NCI-H748 (cell line): ENCODE data around the gene TOX3.

Source experiments
- DNase-seq: peaks from one replicate; lab custom pipeline; 2025; ENCODE audit not compliant: unreplicated experiment; lab: John Stamatoyannopoulos, UW

The TOX3 gene

GRCh38 chr16:52496051-52496876, 50.7 kb downstream of the TOX3 start:
- DNase-seq, result peak; percentile 82

- peak; percentile 63 for DNase-seq
Observed at GRCh38 chr16:52494621-52495020, 52.3 kb downstream of the TOX3 start.

DNA sequence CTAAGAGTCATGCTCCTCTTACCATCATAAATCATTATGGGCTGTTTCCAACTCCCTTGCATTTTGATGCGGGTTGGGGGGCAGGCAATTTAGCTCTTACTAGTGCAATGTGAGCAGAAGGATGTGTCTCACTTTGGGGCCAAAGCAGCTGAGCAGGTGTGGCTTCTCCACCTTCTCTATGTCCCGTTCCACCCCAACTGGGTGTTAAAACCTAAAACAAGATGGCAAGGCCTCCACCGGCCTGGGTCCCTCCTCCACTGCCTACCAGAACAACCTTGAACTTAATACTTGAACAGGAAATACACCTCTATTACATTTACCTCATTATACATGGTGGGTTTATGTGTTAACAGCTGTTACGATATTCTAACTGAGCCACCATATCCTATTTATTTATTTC, 52.8 kb downstream of the TOX3 start:
- DNase-seq, result peak; percentile 71

GRCh38 chr16:52492789-52493357, 54.1 kb downstream of the TOX3 start:
- DNase-seq, result peak; percentile 19

DNA sequence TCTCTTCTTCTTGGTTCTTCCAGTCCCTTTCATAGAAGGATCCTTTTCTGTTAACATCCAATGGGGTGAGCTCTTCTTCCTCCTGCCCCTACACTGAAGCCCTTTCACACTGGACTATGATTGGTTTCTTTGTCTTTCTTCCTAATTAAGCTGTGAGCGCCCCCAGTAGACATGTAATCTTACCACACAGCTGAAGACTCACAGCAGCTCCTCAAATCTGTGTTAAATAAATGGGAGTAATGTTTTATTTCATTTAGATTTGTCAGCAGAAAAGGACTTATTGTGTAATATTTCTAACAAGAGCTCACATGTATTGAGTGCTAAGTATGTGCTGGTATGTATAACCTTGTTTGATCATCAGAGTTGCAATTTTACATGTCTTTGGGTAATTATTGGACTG, 55.7 kb downstream of the TOX3 start:
- no peak for DNase-seq

- no peak for DNase-seq
Observed at GRCh38 chr16:52489894-52490293, 57.0 kb downstream of the TOX3 start.

- DNase-seq, result no peak
Observed at GRCh38 chr16:52488837-52489289, 58.1 kb downstream of the TOX3 start.

- DNase-seq, result no peak
Observed at GRCh38 chr16:52487849-52488457, 59.0 kb downstream of the TOX3 start.

GRCh38 chr16:52480237-52480636, 66.7 kb downstream of the TOX3 start:
- DNase-seq, result no peak

DNA sequence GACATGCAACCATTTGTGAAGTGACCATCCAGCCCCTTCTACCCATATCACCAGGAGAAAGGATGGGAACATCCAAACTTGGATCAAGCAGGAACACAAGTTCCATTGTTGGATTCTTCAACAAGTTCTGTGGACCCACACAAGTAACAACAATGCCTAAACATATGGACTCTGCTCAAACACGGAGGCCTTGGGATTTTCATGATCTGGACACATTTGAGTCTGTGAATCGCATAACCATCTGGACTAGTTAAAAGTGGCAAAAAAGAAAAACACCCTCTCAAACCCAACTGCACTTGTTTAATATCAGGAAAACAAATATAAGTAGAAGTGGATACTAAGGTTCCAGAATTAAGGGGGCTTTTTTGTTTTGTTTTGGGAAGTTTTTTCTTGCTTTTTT, 70.8 kb downstream of the TOX3 start:
- DNase-seq, result no peak

DNA sequence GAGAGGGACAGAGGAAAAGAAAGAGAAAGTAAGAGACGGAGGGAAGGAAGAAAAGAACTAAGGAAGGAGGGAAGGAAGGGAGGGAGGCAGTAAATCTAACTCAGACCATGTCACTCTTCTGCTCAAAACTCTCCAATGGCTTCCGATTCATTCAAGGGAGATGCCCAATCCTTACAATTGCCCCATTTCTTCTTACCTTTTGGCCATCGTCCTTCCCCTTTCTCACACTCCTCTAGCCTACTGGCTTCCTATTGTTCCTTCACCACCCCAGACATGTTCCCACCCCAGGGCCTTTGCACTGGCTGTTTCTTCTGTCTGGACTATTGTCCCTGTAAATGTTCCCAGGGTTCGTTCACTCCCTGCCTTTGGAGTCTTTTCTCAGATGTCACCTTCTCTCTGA, 72.3 kb downstream of the TOX3 start:
- DNase-seq, result no peak

GRCh38 chr16:52473096-52473495, 73.8 kb downstream of the TOX3 start:
- no peak for DNase-seq

DNA sequence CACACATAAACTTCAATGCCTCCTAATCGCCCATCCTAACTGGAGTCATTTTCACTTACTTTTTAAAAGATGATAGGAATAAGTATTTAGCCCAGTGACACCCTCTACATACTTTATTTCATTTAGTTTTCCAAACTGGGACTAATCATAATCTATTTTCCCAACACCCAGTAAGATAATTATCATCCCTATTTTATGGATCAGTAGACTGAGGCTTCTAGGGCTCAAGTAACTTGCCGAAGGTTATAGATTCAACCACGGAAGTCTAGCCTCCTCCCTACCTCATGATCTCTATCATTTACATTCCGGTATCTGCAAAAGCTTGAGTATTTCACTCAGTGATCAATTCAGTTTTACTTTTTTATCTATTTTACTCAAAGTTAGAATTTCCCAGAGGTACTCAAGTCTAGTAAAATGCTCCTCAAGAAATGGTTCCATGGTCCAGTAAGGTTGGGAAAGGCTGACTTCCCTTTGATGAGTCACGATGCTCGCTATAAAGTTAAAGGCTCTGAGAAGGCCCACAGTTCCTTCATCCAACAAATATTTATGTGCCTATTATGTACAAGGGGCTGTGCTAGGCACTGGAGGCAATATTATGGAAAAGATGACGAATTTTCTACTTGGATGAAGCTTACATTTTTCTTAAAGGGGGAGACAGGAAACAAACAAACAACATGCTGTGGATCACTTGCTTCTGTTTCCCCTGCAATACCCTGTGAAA, 75.1 kb downstream of the TOX3 start:
- DNase-seq, result no peak

- DNase-seq, result peak; percentile 95
Observed at GRCh38 chr16:52470585-52470984, 76.4 kb downstream of the TOX3 start.

GRCh38 chr16:52469775-52470174, 77.2 kb downstream of the TOX3 start:
- peak; percentile 60 for DNase-seq

DNA sequence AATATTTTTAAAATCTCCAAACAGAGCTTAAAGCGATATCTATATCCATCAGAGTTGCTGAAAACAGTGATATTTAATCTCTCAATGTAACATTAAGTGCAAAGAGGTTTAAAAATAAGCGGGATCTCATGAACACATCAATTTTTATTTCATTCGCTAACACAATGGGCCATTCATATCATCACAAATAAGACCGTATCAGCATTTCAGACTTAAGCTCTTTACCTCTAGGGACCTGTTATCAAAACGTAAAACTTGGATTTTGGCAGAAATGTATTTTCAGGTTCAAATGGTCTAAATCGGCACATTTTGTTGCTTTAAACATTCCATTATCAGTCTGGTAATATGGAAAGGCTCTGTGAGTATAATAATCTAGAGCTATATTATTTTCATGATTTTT, 77.9 kb downstream of the TOX3 start:
- no peak for DNase-seq

GRCh38 chr16:52467753-52468152, 79.2 kb downstream of the TOX3 start:
- peak; percentile 14 for DNase-seq

- peak; percentile 93 for DNase-seq
Observed at GRCh38 chr16:52466994-52467393, 79.9 kb downstream of the TOX3 start.

DNA sequence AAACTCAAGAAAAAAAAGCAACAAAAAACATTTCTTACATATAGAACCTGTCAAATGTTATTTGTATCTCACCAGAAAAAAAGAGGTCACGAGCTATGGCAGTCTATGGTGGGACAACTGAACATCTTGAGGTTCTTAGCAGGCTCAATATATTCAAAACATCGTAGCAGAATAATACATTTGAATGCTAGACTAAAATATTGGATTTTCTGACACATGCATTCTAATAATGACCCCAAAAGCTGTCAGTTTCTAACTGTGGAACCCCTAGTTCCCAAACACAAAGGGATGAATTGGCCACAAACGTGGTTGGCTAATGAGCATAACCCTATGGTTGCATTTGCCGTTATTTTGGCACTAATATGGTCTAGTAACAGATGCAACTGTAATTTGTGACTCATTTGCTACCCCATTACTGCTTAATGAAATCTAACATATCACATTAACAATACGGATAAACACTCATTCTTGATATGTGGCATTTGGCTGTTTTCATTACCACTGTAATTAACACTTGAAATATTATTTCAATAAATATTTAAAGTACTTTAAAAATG, 81.2 kb downstream of the TOX3 start:
- DNase-seq, result no peak

DNA sequence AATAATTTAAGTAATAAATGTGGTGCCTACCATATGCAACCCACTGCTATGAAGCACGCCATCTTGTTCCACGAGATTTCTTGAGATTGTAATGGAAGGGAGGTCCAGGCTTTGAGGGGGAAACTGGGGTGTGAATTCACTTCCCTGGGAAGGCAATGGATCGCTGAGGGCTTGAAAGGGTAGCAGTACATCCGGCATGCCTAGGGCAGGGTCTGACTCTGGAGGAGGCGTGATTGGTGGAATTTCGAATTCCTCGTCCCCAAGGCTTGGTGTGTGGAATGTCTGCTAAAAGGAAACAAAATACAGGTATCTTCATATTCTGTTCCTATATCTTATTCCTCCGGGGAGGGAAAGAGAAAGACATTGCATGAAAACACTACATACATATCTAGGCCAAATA, 83.0 kb downstream of the TOX3 start:
- DNase-seq, result no peak

DNA sequence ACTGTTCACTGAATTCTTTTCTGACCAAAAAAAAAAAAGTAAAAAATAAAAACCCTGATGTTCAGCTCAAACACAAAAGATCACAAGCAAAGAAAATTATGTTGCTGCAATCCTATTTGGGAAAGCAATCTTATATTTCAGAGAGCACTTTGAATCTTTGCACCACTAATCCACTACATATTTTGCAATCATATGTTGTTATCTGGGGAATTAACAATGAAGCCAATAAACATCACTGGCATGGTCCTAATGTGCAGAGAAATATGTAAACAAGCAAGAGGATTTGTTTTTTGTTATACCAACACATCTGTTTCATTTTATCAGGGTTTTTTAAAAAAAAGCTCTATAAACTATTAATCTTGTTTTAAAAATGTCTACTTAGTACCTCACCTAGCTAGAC, 84.1 kb downstream of the TOX3 start:
- DNase-seq, result no peak
